ENCODE results near the gene GIGYF2. TPM values are rescaled to one million over a fixed set of nuclear protein-coding genes. Genes with fewer than 3 reads are reported as not detected.
A peak's percentile ranks its signal among the peaks of the same experiment; 100 is the strongest.

GIGYF2 gene
- total and polyA plus RNA-seq, 2 of the 13 experiments (the other 11 are each of a cell fraction or from before 2014, with no cell fraction given), result 44.9 to 73.5 TPM

- TF ChIP-seq CTCF (CRISPR knock-in tag; IDR thresholded peaks at IDR 0.05) (peak; percentile 7; the same call in 1 of the 2 replicates), ZNF83 (CRISPR knock-in tag; IDR thresholded peaks at IDR 0.05; ENCODE audit: borderline replicate concordance) (peak; percentile 89; the same call in 1 of the 2 replicates), ZBTB8A (CRISPR knock-in tag; IDR thresholded peaks at IDR 0.05; ENCODE audit: borderline replicate concordance, low read depth) (0 out of 2 replicates have a peak, but pooled peaks have one; percentile 6), ZBTB33 (CRISPR knock-in tag; IDR thresholded peaks at IDR 0.05) (peak; percentile 97), CBX5 (CRISPR knock-in tag; IDR thresholded peaks at IDR 0.05; ENCODE audit: borderline replicate concordance) (peak; percentile 49; the same call in 1 of the 2 replicates), ZBTB20 (CRISPR knock-in tag; IDR thresholded peaks at IDR 0.05; ENCODE audit: borderline replicate concordance, low read depth) (0 out of 2 replicates have a peak, but pooled peaks have one; percentile 16), AKAP8 (CRISPR knock-in tag; IDR thresholded peaks at IDR 0.05) (peak; percentile 3; the same call in 1 of the 2 replicates), CENPT (CRISPR knock-in tag; IDR thresholded peaks at IDR 0.05; ENCODE audit: low read depth) (peak; percentile 77; the same call in 1 of the 2 replicates), KMT2B (CRISPR knock-in tag; IDR thresholded peaks at IDR 0.05) (peak; percentile 31; the same call in 1 of the 2 replicates), DMTF1 (CRISPR knock-in tag; IDR thresholded peaks at IDR 0.05) (0 out of 2 replicates have a peak, but pooled peaks have one; percentile 33), ZBTB38 (CRISPR knock-in tag; IDR thresholded peaks at IDR 0.05) (peak; percentile 43; the same call in 1 of the 2 replicates), ZNF737 (CRISPR knock-in tag; IDR thresholded peaks at IDR 0.05; ENCODE audit: borderline replicate concordance) (peak; percentile 59; the same call in 1 of the 2 replicates), ATF2 (CRISPR knock-in tag; IDR thresholded peaks at IDR 0.05) (0 out of 2 replicates have a peak, but pooled peaks have one; percentile 1), ZNF749 (CRISPR knock-in tag; IDR thresholded peaks at IDR 0.05; ENCODE audit: borderline replicate concordance) (0 out of 2 replicates have a peak, but pooled peaks have one; percentile 35), ZNF468 (CRISPR knock-in tag; IDR thresholded peaks at IDR 0.05) (peak; percentile 92), ZNF766 (CRISPR knock-in tag; IDR thresholded peaks at IDR 0.05; ENCODE audit: borderline replicate concordance) (0 out of 2 replicates have a peak, but pooled peaks have one; percentile 16), ZSCAN21 (CRISPR knock-in tag; IDR thresholded peaks at IDR 0.05; ENCODE audit: borderline replicate concordance) (peak; percentile 43; the same call in 1 of the 2 replicates), MAF1 (CRISPR knock-in tag; IDR thresholded peaks at IDR 0.05; ENCODE audit: borderline replicate concordance) (no peak)
Measured at GRCh38 chr2:232871418-232871834, 174.3 kb downstream of the GIGYF2 start (continued).
